RPMI7951 (cell line): ENCODE results near the gene GK. TPM values are rescaled to one million over a fixed set of nuclear protein-coding genes. Genes with fewer than 3 reads are reported as not detected.
"Not testable (repeated sequence)": the region's sequence is repeated elsewhere in the genome, so short reads cannot be mapped to it uniquely, and the experiment has no call there.

Experiments used
- DNase-seq: peaks from one replicate; pipeline ENCODE4 v3.0.0-alpha.2; 2012; ENCODE audit warnings: low read depth
- total RNA-seq: library from RNA; depleted of rRNA; stranded (reverse); fragments of >200 nt; shearing (Covaris generic); gene quantifications from 2 replicates; pipeline ENCODE4 v1.2.3, GENCODE V29; 2014; rRNA removed

GK gene
- total RNA-seq: 6.6 and 7.2 TPM in 2 replicates

GRCh38 chrX:30653415-30654131, at the start of gene GK:
GK (plus strand) TSS chrX:30653423; CDS start chrX:30653538, 115 bp downstream.
- peak; percentile 32 for DNase-seq

- no peak for DNase-seq
Measured at GRCh38 chrX:30607155-30607554, 46.1 kb upstream of the GK start.

- DNase-seq: no peak
Measured at GRCh38 chrX:30610026-30610425, 43.2 kb upstream of the GK start.

GRCh38 chrX:30612250-30612655, 41.0 kb upstream of the GK start:
- DNase-seq: no peak

GRCh38 chrX:30613721-30614120, 39.5 kb upstream of the GK start:
- DNase-seq: no peak

GRCh38 chrX:30615229-30615628, 38.0 kb upstream of the GK start:
- DNase-seq: no peak

GRCh38 chrX:30618160-30618765, 35.0 kb upstream of the GK start:
- DNase-seq: peak; percentile 31

GRCh38 chrX:30620125-30620524, 33.1 kb upstream of the GK start:
- no peak for DNase-seq

- peak; percentile 66 for DNase-seq
Measured at GRCh38 chrX:30620980-30621618, 32.1 kb upstream of the GK start.

GRCh38 chrX:30622361-30622760, 30.9 kb upstream of the GK start:
- no peak for DNase-seq

GRCh38 chrX:30626402-30626801, 26.8 kb upstream of the GK start:
- no peak for DNase-seq

- no peak for DNase-seq
Measured at GRCh38 chrX:30627818-30628652, 25.2 kb upstream of the GK start.

GRCh38 chrX:30634070-30634469, 19.2 kb upstream of the GK start:
- not testable (repeated sequence) for DNase-seq

- peak; percentile 15 for DNase-seq
Measured at GRCh38 chrX:30635630-30636029, 17.6 kb upstream of the GK start.

GRCh38 chrX:30637874-30638815, 15.1 kb upstream of the GK start:
- DNase-seq: no peak

GRCh38 chrX:30639702-30640101, 13.5 kb upstream of the GK start:
- DNase-seq: not testable (repeated sequence)

GRCh38 chrX:30642642-30643041, 10.6 kb upstream of the GK start:
- DNase-seq: no peak

GRCh38 chrX:30643313-30643821, 9.9 kb upstream of the GK start:
- no peak for DNase-seq

- no peak for DNase-seq
Measured at GRCh38 chrX:30649859-30650258, 3.4 kb upstream of the GK start.

GRCh38 chrX:30652527-30653414, 452 bp upstream of the GK start:
- DNase-seq: peak; percentile 92
